Eye (tissue), 1 donor: ENCODE results near the gene THRA.

Experiments used
- DNase-seq: peaks from one replicate; pipeline ENCODE4 v3.0.0-alpha.2; 2015

Gene THRA

DNA sequence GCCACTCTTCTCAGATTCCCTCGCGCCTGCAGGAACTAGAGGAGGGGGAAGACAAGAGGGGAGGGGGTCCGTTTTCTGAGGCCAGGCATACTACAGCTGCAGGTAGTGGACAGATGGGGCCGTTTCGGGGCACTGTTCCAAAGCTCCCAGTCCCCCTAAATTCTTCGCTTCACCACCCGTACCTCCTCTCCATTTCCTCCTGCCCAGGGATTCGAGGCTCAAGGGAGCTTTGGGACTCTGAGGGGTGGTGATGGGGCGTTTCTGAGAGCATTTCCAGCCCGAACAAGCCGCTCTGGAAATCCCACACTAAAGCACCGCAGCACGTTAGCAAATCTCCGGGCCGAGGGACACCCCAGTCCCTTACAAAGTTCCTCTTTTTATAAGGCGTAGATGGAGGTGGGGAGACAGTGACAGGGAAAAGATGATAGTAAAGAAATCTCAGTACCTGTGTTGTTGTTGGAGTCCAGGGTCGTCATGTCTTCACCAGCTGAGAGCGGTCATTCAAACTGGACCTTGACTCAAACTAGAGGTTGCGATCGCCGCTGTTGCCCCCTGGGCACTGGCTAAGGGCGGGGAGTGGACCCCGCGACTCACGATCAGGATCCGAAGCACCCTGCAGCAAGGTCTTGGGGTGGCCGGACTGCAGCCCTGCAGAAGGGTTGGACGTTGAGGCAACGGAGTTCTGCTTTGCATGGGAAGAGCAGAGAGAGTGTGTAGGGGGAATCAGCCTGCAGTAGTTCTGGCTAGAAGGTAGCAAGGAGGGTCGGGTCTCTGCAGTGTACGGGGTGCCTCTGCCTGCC lies 37.1 kb downstream of the THRA start:
- DNase-seq: no peak

DNA sequence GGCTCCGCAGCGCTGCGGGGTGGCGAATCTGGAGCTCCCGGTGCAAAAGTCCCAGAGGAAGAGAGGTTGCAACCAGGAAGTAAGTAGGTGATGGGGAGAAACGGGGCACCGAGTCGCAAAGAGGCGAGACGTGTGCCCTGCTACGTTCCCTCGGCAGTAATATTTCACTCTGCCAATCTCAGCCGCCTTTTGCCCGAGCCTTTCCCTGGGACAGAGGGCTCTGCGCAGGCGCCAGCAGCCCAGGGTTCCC lies 37.6 kb downstream of the THRA start, which contains the start of gene NR1D1:
Gene NR1D1 (minus strand): TSS at position 171 of the 250 bp plus-strand sequence. CDS start 495 bp downstream, outside the sequence.
- DNase-seq: no peak

DNA sequence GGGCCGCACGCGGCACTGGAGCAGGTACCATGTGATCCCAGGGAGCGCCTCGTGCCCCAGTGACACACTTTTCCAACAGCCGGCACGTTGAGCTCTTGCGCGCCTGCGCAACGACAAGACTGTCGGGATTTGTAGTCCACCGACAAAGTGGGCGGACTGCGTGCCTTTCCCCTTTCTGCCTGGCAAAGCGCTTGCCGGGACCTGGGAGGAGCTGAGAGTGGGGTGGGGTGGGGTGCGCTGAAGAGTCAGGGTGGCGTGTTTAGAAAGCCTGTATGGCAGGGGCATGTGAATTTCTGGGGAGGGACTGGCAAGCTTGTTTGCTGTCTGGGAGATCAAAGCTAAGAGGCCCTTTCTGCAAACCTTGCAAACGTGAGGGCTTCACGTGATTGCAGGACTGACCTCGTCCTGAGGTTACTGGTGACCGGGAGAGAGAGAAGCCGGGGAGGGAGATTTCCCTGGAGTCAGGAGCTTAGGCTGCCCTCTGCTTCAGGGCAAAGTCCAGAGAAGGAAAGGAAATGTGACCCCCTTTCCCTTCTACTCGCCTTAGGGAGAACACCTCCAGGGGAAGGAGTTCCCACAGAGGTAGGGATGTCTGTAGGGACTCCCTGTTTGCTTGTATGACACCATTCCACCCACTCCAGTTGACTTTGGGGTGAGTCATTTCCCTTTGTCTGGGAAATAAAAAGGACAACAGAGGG lies 38.1 kb downstream of the THRA start:
- peak; percentile 98 for DNase-seq

DNA sequence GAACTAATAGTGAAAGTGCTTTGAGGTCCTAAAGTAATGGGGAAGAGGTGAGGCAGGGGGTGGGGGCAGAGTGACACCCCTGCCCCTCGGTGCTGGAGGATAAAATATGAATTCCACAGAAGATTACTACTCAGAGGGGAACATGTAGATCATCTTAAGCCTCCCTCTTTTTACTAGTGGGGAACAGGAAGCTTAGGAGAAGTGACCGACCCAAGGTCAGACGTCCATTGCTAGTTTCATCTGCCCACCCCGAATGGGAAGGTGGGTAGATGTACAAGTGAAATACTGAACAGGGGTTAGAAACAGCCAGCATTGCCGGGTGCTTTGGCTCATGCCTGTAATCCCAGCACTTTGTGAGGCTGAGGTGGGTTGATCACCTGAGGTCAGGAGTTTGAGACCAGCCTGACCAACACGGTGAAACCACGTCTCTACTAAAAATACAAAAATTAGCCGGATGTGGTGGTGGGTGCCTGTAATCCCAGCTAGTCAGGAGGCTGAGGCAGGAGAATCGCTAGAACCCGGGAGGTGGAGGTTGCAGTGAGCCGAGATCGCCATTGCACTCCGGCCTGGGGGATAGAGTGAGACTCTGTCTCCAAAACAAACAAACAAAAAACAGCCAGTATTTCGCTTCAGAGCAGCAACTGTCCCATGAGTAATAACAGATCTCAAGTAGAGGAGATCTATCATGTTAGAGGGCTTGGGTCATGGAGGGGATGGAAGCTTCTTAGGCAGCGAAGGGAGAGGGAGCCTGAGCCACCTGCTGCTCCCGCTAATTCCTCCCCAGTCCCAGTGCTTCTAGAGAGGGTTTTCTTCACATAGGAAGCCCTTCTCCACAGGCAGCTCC lies 38.8 kb downstream of the THRA start:
- DNase-seq: no peak

DNA sequence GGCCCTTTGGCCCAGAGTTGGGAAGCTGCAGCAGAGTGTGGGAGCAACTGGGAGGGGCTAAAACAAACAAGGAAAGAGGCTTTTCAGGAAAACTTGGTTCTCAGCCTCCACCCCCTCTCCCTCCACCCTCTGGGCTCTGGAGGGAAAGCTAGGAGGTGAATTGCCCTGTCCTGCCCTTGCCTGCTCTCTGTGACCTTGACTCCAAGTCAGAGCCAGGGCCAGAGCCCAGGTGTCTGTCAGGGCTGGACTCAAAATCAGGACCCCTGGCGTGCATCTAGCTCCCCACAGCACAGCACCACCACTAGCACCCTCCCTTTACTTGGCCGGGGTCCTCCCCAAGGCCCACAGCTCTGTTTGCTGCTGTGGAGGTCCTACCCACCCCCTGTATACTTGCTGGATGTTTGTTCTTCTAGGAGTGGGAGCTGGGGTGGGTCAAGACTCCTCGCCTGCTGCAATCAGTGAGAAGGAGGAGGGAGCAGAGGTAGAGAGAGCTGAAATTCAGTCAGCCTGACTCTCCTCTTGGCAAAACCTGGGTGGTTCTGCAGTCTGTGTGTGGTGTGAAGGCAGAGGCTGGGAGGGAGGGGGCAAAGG lies 40.4 kb downstream of the THRA start:
- DNase-seq: no peak

DNA sequence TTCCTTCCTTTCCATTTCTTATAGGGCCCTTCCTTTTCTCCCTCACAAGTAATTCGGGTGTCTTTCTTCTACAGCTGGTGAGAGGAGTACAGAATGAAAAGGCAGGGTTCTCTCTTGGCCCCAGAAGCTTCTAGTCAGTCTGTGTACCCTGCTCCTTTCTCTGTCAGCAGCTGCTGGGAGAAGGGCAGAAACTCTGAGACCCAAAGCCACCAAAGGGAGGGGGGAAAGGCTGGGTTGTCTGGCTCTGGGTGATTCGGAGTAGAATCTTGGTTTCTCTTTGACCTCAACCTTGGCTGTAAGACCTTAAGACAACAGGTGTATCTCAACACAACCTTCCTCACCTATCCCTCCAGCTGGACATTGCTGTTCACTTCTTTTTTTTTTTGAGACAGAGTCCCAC lies 40.9 kb downstream of the THRA start:
- no peak for DNase-seq

DNA sequence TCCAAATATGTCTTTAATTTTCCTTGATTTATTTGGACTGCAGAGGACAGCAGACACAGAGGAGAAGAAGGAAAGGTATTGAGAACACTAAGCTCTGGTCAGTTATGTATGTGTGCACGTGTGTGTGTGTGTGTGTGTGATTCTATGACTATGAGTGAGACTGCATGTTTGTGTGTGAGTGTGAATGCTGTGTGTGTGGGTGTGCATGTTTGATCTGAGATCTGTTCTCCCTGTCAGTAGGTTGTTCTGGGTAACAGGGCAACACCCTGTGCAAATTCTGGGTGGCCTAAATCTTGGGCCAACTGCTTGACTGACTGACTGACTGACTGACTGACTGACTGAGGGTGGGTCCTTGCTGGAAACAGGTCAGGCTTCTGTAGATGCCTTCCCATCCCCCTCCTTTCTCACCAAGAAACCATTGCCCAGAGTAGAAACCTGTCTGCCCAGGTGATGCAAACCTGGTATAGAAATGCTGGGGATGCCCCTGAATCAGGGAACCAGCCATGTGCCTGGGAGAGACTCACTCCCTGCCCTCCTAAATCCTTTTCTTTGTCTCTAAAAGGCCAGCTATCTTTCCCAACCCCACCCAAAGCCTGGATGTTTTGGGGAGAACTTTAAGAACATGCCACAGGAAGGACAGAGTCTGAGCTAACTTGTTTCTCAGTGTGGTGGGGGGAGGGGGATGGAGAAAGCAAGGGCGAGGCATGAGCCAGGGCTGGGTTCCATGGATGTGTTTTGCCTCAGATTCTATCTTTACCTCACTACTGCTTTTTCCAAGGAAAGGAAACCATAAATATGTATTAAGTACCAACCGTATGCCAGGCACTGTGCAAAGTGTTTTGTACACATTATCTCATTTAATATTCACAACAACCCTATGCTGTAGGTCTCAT lies 42.1 kb downstream of the THRA start:
- DNase-seq: no peak

DNA sequence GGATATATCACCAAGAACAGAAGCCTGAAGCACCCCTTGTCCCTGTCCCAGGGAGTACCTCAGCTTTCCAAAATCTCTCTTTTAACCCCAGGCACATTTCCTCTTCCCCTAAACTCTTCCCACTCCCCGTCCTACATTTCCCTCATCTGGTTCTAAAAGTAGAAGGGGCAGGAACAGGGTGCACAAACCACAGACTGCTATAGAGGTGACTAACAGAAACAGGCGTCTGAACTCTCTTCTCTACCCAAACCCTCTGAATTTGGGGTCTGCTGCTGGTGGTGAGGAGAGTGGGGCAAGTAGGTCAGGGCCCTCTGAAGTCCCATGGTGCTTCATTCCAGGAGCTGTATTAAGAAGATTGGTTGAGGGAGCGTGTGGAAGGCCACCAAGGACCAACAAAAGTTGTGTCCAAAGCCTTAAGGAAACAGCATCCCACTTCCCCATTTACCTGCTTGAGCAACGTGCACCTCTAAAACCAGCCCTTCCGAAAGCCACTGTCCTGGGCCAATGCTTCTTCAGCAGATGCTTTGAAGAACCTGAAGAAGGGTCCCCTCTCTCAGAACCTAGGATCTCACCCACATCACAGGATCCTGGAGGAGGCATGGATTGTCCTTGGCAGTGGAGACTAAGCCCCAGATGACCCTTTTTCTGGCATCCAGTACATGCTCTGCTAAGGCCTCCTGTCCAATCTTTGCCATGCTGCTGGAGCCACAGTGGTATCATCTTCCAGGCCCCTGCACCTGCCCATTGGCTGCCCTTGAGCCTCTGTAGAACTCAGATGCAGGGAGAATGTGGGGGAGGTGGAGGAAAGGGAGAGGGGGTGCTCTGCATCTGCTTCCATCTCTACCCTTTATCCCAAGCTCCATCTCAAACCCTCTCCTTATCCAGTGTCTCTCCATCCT lies 43.3 kb downstream of the THRA start:
- DNase-seq: no peak

DNA sequence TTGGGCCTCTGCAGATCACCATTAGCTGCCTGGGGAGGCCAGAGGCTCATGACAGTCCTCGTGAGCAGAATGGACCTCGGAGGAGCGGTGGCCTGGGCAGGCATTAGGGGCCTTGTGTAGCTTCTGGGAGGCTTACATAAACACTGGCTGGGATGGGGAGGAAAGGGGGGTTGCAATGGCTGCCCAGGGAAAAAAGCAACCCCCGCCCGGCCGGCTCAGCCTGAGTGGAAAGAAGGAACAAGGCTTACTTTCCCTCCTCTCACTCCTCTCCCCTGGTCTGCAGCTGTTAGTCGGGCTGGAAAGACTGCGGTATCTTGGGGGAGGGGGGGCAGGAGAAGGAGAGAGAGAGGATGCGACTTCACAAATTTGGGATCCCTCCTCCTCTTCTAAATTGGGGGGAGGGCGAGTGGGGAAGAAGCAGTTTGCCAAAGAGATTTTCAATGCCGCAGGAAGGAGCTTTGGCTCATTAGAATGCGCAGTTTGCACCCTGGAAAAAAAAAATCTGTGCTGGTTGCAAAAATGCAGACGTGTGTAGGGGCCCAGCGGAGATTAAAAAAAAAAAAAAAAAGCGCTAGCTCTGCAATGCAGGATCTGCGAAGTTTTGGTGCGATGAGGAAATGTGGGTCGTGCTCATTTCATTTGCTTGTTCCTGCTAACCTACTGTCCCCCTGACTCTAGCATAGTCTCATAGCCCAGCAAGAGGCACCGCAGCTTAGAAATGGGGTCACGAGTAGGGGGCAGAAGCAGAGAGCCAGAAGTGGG lies 44.2 kb downstream of the THRA start:
- peak; percentile 82 for DNase-seq

DNA sequence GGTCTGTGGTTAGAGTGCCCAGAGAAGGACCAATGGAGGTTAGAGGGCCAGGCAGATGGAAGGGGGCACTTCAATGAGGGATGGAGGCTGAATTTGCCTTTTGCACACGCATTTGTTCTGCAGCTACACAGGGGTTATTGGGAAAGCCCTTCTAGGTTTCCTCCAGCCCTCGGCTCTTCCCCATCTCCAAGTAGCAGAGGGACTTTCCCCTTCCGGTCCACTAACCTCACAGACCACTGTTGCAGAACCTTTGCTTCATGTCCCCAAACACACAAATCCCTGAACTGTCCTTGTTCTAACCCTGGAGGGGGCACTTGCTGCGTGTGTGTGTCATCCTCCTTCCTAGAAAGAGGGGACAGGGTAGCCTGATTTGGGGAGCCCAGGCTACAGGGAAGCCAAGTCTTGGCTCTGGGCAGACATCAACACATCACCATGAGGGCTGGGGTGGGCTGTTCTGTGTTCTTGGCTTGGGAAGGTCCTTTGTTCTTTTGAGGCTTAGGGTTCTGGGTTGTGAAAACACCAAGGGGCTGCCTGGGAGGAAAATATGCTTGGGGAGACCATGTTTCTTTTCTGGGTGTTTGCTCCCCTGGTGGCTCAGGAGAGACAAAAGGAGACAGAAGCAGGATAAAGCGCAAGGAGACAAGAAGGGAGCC lies 44.9 kb downstream of the THRA start:
- DNase-seq: peak; percentile 81

DNA sequence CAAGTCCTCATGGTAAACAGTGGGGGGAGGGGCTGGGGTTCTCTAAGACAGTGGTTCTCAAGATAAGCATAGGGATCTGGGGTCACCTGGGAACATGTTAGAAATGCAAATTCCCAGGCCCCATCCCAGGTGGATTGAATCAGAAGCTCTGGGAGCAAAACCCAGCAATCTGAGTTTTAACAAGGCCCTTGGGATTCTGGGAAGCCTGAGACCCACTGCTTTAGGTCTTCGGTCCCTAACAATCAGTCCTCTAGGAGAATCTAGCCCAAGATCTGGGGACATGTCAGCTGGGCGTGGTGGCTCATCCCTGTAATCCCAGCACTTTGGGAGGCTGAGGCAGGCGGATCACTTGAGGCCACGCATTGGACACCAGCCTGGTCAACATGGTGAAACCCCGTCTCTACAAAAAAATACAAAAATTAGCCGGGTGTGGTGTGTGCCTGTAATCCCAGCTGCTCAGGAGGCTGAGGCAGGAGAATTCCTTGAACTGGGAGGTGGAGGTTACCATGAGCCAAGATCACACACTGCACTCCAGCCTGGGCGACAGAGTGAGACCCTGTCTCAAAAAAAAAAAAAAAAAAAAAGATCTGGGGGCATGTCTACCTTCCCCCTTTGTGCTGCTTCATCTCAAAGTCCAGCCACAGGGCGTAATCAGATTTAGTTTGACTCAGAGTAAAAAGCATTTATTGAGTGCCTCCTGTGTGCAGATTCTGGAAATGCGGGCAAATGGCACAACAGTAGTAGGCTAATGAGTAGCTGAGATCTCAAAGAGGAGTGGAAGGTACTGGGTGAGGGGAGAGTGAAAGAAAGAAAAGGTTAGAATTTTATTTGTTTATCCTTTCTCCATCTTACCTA lies 46.4 kb downstream of the THRA start:
- DNase-seq: no peak

DNA sequence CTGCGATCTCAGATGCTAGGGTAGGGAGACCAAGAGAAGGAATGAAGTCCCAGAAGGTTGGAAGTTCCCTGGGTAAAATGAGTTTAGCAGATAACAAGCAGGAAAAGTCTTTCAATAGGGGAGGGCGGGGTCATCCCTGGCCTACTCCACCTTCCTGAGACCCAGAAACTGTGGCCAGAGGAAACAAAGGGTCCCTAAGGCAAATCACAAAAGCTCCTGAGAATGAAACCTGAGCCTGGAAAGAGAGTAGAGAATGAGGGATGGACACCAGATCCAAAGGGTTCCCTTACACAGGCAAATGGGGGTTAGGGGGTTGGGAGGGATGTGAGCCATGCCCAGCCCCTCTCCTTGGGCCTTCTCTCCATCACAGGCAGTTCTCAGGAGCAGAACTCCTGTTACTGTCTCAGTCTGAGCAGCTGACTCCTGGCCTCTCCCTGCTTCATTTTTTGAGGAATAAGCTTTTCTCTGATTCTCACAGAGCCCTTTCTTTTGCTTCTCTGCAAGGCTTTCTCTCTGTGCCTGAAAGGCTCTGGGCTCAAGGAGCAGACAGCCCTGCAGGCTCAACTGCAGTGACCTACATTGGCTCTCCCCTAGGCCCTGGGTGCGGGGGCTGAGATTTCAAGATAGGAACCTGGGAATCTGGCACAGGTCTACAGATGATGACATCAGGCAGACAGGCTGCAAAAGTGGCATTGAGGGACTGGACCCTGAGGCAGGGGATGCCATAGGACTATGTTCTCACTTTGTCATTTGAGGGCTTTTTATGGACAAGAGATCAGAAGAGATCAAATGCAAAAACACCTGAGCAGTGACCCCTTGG lies 47.5 kb downstream of the THRA start:
- peak; percentile 39 for DNase-seq

DNA sequence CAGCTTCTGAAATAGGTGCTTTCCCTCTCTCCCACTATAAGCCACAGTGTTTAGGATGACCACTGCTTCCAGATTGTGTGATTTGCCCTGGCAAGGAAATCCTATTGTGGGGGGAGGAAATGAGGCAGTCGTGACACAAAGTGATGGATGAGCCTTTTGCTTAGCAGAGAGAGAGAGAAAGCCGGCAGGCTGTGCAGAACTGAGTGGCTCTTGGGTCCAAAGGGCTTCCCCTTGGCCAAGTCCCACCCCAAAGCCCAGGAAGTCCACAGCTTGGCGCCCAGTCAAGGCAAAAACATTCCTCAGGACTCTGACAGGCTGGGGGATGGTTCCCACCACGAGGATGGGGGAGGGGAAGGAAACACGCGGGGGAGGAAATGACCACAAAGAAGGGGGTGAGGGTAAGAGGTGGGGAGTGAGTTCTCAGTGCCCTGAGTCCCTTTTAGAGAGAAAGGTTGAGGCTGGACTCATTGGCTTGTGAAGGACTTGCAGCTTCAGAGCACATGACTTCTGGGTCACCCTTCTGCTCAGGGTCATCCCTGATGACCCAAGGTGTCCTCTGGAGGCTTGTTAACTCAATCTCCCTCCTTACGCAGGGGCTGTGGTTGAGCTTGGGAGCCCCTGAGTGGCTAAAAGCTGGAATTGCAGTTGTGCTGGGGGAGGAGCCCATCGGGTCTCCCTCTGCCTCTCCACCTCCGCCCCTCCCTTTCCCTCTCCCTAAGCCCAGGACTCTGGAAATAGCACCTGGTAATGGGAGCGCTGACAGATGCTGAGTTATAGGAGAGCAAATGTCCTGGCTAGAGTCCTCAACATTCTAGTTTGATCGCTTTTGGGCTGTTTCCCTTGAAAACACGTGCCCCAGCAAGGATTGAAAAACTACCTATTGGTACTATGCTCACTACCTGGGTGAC lies 48.7 kb downstream of the THRA start:
- peak; percentile 96 for DNase-seq

DNA sequence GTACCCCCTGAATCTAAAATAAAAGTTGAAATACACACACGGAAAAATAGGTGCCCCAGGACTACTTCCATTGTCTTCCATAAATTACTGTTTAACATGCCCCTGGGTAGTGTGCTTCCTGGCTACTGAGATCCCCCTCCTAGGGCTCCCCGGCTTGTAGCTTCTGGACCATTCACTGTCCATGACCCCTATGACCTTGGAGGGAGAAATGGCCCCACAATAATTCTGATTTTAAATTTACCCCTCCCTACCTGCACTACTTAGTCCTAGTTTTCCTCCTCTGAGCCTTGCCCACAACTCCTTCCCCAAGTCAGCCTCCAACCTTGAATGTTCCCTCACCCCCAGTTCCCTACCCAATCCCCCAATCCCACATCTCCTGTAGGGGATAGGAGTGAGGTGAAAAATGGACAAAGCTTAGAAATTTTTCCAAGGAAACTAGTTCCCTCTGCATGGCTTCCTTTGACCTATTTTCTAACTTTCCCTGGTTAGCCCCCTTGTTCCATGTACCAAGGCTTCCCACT lies 49.5 kb downstream of the THRA start:
- no peak for DNase-seq

DNA sequence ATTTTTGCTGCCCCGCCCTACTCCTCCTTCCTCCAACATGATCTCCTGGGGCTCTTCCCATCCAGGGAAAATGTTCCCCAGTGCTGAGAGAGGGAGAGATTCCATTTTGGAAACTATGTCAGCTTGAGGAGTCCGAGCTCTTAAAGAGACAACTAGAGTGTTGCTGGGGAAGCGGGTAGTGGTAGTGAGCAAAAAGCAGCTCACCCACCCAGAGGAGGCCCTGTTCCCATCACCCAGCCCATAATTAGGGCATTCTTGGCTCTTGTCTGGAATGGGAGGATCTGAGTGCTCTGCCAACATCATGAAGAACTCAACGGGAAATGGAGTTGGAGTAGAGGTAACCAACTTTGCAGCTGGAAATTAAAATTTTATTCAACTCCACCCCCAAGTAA lies 49.9 kb downstream of the THRA start:
- no peak for DNase-seq

DNA sequence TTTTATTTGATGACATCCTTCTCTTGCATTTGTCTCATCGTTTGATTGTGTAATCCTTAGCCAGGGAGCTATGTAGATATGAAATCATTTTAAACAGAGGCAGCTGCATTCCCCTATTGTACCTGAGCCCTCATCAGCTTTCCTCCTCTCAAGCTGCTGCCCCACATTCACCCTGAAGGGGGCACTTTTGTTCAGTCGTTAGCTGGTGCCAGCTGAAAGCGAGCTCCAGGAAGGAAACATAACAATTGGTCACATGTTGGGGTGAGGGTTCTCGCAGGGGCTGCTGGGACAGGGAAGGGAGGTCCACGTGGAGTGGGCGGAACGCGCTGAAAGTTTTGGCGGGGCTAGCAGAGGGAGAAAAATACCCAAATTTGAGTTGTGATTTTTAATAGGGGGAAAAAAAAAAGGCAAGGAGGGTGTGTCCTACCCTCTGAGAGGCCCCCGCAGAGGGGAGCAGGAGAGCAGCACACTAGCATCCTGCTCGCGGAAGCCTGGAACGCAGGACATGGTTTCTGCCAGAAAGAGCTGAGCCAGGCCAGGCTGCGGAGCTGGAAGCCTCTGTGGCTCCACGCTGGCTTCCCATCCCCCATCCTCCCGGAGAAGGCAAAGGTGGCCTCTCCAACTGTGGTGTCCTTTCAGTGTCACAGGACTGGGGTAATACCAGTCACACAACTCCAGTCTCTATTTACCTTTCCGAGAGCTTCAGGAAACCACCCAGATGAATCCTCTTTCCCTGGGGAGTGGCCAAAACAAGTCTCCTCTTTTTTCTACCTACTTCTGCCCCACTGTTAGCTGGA lies 50.5 kb downstream of the THRA start:
- peak; percentile 98 for DNase-seq
